Tibial nerve (tissue), 3 donors: Measurements from ENCODE around the gene RASGEF1C.

Experiments
- POLR2A ChIP-seq, 2 donors: fragments of 450-650 bp; IDR thresholded peaks; one replicate each; pipeline ENCODE4 v1.6.1; 2017; ENCODE audit warnings: antibody characterized with exemption in 2 of 2, mild to moderate bottlenecking in 2 of 2, moderate library complexity in 2 of 2
- TF ChIP-seq, protein P1 (sequence below), 5 experiments: fragments of 200-600 bp in 3 of 5; fragments of 450-650 bp in 2 of 5; sonication (generic) in 3 of 5; IDR thresholded peaks; one replicate each; pipeline ENCODE4 v1.5.1; 2016 to 2019; ENCODE audit warnings: antibody characterized with exemption in 5 of 5, mild to moderate bottlenecking in 3 of 5, moderate library complexity in 2 of 5

DNA sequence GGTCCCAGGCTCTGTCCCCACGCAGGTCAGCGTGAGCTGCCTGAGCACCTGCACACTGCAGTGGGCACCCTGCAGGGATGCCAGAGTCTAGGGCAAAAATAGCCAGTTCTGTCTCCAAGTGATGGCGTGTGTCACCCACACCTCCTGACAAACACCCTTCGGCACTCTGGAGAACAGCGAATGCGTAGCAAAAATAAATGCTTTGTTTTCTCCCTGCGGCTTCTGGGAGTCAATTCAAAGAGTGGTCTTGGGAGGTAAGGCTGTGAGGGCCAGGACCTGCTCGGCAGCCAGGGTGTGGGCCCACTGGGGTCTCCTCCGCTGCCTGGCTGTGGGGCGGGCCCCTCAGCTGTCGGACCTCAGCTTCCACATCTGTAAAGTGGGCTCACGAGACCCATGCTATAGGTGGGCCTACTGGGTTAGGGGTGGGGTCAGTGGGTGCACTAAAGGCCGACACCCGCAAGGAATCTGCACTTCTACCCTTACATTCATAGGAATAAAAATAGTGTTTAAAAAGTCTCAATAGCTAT is 37.4 kb downstream of the RASGEF1C start:
- TF ChIP-seq POLR2A (IDR thresholded peaks at IDR 0.05), result no peak
- TF ChIP-seq, protein P1, sequence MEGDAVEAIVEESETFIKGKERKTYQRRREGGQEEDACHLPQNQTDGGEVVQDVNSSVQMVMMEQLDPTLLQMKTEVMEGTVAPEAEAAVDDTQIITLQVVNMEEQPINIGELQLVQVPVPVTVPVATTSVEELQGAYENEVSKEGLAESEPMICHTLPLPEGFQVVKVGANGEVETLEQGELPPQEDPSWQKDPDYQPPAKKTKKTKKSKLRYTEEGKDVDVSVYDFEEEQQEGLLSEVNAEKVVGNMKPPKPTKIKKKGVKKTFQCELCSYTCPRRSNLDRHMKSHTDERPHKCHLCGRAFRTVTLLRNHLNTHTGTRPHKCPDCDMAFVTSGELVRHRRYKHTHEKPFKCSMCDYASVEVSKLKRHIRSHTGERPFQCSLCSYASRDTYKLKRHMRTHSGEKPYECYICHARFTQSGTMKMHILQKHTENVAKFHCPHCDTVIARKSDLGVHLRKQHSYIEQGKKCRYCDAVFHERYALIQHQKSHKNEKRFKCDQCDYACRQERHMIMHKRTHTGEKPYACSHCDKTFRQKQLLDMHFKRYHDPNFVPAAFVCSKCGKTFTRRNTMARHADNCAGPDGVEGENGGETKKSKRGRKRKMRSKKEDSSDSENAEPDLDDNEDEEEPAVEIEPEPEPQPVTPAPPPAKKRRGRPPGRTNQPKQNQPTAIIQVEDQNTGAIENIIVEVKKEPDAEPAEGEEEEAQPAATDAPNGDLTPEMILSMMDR (IDR thresholded peaks at IDR 0.05), result no peak
